WTC11 (cell line): ENCODE measurements around the gene LCLAT1. TPM values are rescaled to one million over a fixed set of nuclear protein-coding genes. Genes with fewer than 3 reads are reported as not detected.

Source experiments
- ATAC-seq: fragments of 200-7000 bp; cut with Tn5 transposase; 2 replicates; pipeline ENCODE4 v1.10.0; 2021; ENCODE audit warnings: mild to moderate bottlenecking, moderate library complexity
- CTCF ChIA-PET: fragments of 300-600 bp; sonication (Branson Sonifier 250); formaldehyde crosslinking; loops from one replicate; lab custom pipeline; 2021; ENCODE audit warnings: antibody characterized with exemption; lab: Charles Lee
- POLR2A ChIA-PET: fragments of 350-600 bp; sonication (Branson Sonifier 250); formaldehyde crosslinking; loops from one replicate; lab custom pipeline; 2021; ENCODE audit warnings: antibody characterized with exemption; lab: Charles Lee
- DNase-seq: peaks from one replicate; pipeline ENCODE4 v3.0.0; 2021; ENCODE audit warnings: low spot score
- H3K27ac Mint-ChIP-seq: 2 replicates; pipeline ENCODE4 v1.8.0; 2021; ENCODE audit warnings: mixed read lengths
- H3K27me3 Mint-ChIP-seq: 2 replicates; pipeline ENCODE4 v1.8.0; 2021; ENCODE audit warnings: low read depth, mild to moderate bottlenecking, moderate library complexity, mixed read lengths
- H3K36me3 Mint-ChIP-seq: 2 replicates; pipeline ENCODE4 v1.8.0; 2021; ENCODE audit warnings: mixed read lengths
- H3K4me1 Mint-ChIP-seq: 2 replicates; pipeline ENCODE4 v1.8.0; 2022; ENCODE audit warnings: mixed read lengths
- H3K4me3 Mint-ChIP-seq: 2 replicates; pipeline ENCODE4 v1.8.0; 2021; ENCODE audit warnings: mild to moderate bottlenecking, moderate library complexity, mixed read lengths
- H3K9me3 Mint-ChIP-seq: 2 replicates; pipeline ENCODE4 v1.8.0; 2021; ENCODE audit warnings: mixed read lengths
- GABPB1 ChIP-seq: sonication (generic); formaldehyde crosslinking; IDR thresholded peaks from 2 replicates; pipeline ENCODE4 v1.8.1; 2023; ENCODE audit warnings: mild to moderate bottlenecking, missing genetic modification reagents
- IRF2 ChIP-seq: sonication (generic); formaldehyde crosslinking; IDR thresholded peaks from 2 replicates; pipeline ENCODE4 v1.8.0; 2022; ENCODE audit warnings: low read depth, missing genetic modification reagents, borderline replicate concordance
- KAT7 ChIP-seq: sonication (generic); formaldehyde crosslinking; IDR thresholded peaks from 2 replicates; pipeline ENCODE4 v1.8.1; 2023; ENCODE audit warnings: missing genetic modification reagents, mild to moderate bottlenecking, borderline replicate concordance
- TCF7 ChIP-seq: sonication (generic); formaldehyde crosslinking; IDR thresholded peaks from 2 replicates; pipeline ENCODE4 v1.8.0; 2022; ENCODE audit warnings: mild to moderate bottlenecking, low read depth, missing genetic modification reagents, moderate library complexity
- total RNA-seq: library from RNA; stranded (reverse); gene quantifications from 3 replicates; pipeline ENCODE4 v1.2.3, GENCODE V29; 2021

The LCLAT1 gene
- total RNA-seq, 1 experiment from 2014 or later, result 22.3 TPM

DNA sequence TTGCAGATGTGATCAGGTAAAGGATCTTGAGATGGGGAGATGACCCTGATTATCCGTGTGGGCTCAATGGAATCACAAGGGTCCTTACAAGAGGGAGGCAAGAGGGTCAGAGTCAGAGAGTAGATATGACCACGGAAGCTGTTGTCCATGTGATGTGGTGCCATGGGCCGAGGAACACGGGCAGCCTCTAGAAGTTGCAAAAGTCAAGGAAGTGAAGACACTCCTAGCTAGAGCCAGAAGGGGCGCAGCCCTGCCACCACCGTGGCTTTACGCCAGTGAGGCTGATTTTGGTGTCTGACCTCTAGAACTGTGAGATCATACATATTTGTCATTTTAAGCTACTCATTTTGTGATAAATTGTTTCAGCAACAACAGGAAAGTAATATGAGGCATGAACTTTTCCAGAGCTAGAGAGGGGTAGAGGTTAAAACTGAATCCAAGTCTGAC, 245.8 kb downstream of the LCLAT1 start:
- Mint-ChIP-seq H3K27me3 (no peaks in the 10 kb centered on the region), H3K27ac (no peak overlapping the region), H3K36me3 (peaks cover 6% of the 10 kb centered on the region), H3K4me3 (no peak overlapping the region), H3K9me3 (peaks cover 20% of the 10 kb centered on the region), H3K4me1 (peaks cover 10% of the 10 kb centered on the region)
- CTCF ChIA-PET, result interaction anchor here (1.2 to 7.9 kb wide), 3 partner anchors 19 to 528 kb away, joined by 4 to 55 read pairs (median 12); no protein-coding TSS in a partner anchor
- POLR2A ChIA-PET, result interaction anchor here (1.3 kb wide), 1 partner anchor 12 kb away, joined by 3 read pairs; no protein-coding TSS in a partner anchor
- DNase-seq (no peak), ATAC-seq (no peak)
- no peak for TF ChIP-seq IRF2 (CRISPR knock-in tag)
- TF ChIP-seq GABPB1 (CRISPR knock-in tag), result no peak
- no peak for TF ChIP-seq KAT7 (CRISPR knock-in tag)
- TF ChIP-seq TCF7 (CRISPR knock-in tag), result no peak

Other genes with a start within 250 kb of the LCLAT1 start
- 30.8 to 47.3 TPM (median 34.7 TPM) in 3 replicates for gene LBH, start 215.7 kb upstream of the LCLAT1 start, total RNA-seq